ENCODE measurements around the gene TLK2.

TLK2 gene

DNA sequence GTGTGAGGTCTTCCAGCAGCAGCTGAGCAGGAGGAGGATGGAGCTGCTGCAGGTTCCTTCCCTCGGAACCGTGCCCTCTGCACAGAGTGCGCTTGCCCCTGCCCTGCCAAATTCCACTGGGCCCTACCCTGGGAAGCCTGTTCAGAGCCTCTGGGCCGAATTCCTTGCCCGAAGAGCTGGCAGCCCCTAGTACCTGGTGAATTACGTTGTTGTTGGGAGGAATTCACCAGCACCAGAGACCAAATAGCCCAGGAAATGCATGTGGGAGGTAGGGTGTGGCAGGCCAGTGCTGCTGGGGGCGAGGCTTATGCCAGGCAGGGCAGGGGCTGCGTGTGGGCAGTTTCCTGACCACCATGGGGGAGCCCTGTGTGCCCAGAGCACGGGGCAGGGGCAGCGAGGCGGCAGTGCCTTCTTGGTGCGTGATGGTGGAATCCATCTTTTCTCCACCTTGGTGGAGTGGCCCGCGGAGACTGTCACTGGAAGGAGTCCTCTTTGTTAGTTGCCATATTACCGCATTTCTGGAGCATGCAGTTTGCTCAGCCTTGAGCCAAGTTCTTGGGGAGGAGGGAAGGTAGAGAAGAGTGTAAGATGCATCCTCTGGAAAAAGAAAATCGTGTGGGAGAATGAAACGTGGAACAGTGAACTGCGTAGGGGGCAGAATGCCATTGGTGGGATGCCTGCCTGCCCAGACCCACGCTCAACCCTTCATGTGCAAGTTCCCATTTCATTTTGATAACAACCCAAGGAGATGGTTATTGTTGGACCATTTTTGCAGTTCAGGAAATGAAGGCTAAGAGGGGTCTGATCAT, 151.1 kb downstream of the TLK2 start:
- H3K9ac ChIP-seq = peak overlapping the region; percentile 79 to 91 (median 87); a peak in 21 of 22 replicates
- peaks cover 14 to 65% (median 59%) of the 10 kb centered on the region in 11 experiments; a peak in 21 of 22 replicates for H4K20me1 ChIP-seq
- peak overlapping the region in 9 of 10 experiments; percentile 77 to 97 (median 92); a peak in 17 of 20 replicates for H3K4me3 ChIP-seq

DNA sequence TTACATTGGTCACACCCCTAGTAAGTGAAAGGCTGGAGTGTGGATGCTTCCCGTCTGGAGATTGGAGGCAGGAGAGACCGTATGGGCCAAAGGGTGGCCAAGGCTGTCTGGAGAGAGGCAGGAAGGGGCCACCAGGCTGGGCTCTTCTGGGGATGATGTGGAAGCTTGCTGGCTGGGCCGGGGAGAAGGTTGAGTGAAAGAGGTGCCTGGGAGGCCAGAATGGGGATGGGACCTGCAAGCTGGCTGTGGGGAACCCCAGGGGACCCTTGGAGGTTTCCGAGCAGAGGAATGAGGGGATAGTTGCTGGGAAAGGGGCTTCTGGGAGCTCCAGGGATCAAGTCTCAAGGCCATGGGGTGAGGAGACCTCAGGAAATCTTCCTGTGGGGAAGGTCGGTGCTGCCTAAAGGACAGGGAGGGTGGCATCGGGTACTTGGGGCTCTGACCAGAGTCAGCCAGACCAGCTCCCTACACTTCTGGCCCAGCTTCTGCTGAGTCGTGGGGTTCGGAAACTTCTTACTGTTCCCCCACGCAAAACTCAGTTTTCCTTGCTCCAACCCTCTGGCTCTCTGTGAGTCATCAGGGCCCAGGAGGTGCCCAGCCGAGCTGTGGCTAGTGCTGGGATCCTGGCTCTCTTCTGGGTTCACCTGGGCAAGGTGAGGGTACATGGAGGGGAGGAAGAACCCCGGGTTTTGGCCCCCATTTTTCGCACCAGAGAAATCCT, 151.9 kb downstream of the TLK2 start:
- Histone ChIP-seq H3K27ac (peak overlapping the region in 3 of 11 experiments; percentile 7 to 15 (median 12); a peak in 2 of 22 replicates), H3K4me2 (peak overlapping the region; percentile 84 to 99 (median 97); a peak in 20 of 22 replicates), H4K20me1 (peaks cover 14 to 73% (median 66%) of the 10 kb centered on the region in 11 experiments; a peak in 21 of 22 replicates), H3K4me3 (peak overlapping the region in 4 of 10 experiments; percentile 92 to 97 (median 95); a peak in 7 of 20 replicates), H3K36me3 (peaks cover 0 to 55% (median 12%) of the 10 kb centered on the region in 11 experiments; a peak in 16 of 22 replicates), H3K27me3 (no peaks in the 10 kb centered on the region), H3K4me1 (peaks cover 46 to 86% (median 73%) of the 10 kb centered on the region in 10 experiments), H3K9ac (peak overlapping the region in 4 of 11 experiments; percentile 19 to 91 (median 54); a peak in 5 of 22 replicates), H3K9me3 (replicated peaks in 1 of 11) (no peaks in the 10 kb centered on the region)
- TF ChIP-seq Cebpa-rat (IDR thresholded peaks at IDR 0.05) = no peak

More for the DNA sequence above, 151.1 kb downstream of the TLK2 start:
- H3K27me3 ChIP-seq = no peaks in the 10 kb centered on the region
- peaks cover 0 to 48% (median 9%) of the 10 kb centered on the region in 11 experiments; a peak in 11 of 22 replicates for H3K36me3 ChIP-seq
- TF ChIP-seq Cebpa-rat (IDR thresholded peaks at IDR 0.05) = no peak
- H3K4me2 ChIP-seq = peak overlapping the region; percentile 84 to 99 (median 97)
- H3K27ac ChIP-seq = peak overlapping the region in 9 of 11 experiments; percentile 80 to 93 (median 87); a peak in 16 of 22 replicates
- H3K9me3 ChIP-seq (replicated peaks in 1 of 11) = no peaks in the 10 kb centered on the region
- peaks cover 54 to 86% (median 79%) of the 10 kb centered on the region in 10 experiments for H3K4me1 ChIP-seq

DNA sequence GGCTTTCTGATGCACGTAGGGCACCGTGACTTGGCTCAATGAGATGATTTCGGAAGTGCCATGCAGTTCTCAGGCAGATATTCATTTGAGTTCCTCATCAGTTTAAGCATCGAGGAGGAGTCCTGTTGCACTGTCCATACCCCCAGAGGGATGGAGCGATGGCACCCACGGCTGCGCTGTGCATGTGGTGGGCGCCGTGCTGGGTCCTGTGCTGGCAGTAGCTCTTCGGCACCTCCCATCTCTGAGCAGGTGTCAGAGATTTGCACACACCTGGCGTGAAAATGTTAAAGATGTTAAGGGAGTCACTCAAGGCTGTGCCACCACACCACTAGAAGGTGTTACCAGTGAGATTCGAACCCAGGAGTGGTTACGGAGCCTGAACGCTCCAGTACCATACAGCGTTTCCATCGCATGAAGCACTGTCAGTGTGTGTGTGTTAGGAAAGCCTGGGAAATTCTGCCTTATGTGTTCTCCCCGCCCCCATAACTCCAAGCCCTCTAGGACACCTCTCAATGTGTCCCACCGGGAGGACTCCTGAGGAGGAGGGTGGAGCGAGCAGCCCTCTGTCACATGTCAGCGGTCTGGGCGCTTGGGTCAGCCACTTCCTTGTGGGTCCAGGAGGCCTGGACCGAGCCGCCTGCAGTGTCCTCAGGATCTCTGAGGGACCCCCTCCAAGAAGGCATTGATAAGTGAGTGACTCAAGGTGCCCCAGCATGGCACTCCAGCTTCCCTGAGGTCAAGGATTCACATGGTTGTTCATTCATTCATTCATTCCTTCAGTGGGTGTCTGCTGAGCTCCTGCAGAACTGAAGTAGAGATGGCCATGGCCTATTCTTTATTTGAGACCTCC, 152.7 kb downstream of the TLK2 start:
- peaks cover 14 to 81% (median 70%) of the 10 kb centered on the region in 11 experiments; a peak in 21 of 22 replicates for H4K20me1 ChIP-seq
- H3K36me3 ChIP-seq = peaks cover 0 to 62% (median 12%) of the 10 kb centered on the region in 11 experiments; a peak in 16 of 22 replicates
- TF ChIP-seq Cebpa-rat (IDR thresholded peaks at IDR 0.05) = no peak
- H3K9me3 ChIP-seq (replicated peaks in 1 of 11) = no peaks in the 10 kb centered on the region
- H3K4me1 ChIP-seq = peaks cover 38 to 80% (median 66%) of the 10 kb centered on the region in 10 experiments
- H3K9ac ChIP-seq = peak overlapping the region in 3 of 11 experiments; percentile 19 to 87 (median 29); a peak in 2 of 22 replicates
- H3K27me3 ChIP-seq = no peaks in the 10 kb centered on the region
- peak overlapping the region; percentile 11 to 99 (median 97); a peak in 19 of 22 replicates for H3K4me2 ChIP-seq
- 0 out of 22 replicates have a peak overlapping the region, but pooled peaks of 1 of the 11 experiments have one; percentile 7 for H3K27ac ChIP-seq
- peak overlapping the region in 2 of 10 experiments; percentile 96 to 97; a peak in 1 of 20 replicates for H3K4me3 ChIP-seq

DNA sequence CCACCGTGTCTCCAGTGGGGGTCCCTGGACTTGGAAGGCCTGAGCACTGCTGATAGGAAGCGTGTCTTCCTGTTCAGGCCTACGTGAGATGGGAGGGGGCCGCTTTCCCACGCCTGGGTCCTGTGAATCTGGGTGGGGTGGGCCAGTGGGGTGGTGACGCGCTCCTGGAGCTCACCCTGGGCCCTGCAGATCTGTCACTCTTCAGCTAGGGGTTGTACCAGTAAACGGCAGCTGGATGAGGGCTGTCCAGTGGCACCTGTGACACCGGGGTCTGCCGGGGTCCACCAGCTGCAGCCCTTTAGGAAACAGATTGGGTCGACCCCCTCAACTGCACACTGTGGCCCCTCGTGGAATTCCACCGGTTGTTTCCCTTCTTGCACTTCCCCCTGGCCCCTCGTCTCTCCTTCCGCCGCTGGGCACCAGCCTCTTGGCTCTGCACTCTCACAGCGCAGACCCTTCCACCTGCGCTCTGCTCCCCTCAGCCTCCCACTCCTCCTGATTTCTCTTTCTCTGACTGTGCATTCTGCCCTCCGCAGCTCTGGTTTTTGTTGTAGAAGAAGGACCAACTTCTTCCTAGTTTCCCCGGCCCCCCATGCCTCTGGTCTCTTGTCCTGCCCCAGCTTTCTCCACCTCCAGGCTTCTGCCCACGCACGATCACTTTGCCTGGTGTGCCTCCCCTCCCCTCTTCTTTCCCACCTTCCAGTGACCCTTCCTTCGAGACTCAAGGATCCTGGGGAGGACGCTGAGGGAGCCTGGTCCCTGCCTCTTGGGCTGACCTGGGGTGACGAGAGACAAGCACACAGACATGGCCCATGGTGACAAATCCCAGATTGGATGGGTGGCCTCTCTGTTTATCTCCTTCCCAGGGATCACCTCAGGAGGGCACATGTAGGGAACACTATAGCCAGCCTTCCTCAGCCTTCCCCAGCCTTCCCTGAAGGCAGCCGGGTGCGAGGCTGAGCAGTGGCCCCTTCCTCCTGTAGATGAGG, 153.6 kb downstream of the TLK2 start:
- H3K27ac ChIP-seq = peak overlapping the region in 2 of 11 experiments; percentile 5 to 32; a peak in 1 of 22 replicates
- peak overlapping the region; percentile 3 to 99 (median 96); a peak in 18 of 22 replicates for H3K4me2 ChIP-seq
- H4K20me1 ChIP-seq = peaks cover 14 to 90% (median 75%) of the 10 kb centered on the region in 11 experiments; a peak in 21 of 22 replicates

DNA sequence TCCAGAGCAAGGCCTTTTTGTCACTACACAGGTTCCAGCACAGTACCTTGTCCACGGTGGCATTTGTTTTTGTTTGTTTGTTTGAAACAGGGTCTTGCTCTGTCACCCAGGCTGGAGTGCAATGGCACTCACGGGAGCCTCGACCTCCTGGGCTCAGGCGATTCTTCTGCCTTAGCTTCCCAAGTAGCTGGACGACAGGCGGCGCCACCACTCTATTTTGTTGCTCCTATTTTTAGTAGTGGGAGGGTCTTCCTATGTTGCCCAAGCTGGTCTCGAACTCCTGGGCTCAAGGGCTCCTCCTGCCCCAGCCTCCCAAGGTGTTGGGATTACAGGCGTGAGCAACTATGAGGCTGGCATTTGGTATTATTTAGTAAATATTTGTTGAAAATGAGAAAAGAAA, 159.2 kb downstream of the TLK2 start:
- Histone ChIP-seq H4K20me1 (peaks cover 0 to 99% (median 61%) of the 10 kb centered on the region in 11 experiments; a peak in 18 of 22 replicates), H3K36me3 (peaks cover 0 to 60% (median 17%) of the 10 kb centered on the region in 11 experiments; a peak in 16 of 22 replicates), H3K27ac (no peak overlapping the region), H3K27me3 (no peaks in the 10 kb centered on the region), H3K4me1 (peaks cover 5 to 68% (median 34%) of the 10 kb centered on the region in 10 experiments; a peak in 17 of 20 replicates), H3K9me3 (replicated peaks in 1 of 11) (no peaks in the 10 kb centered on the region), H3K4me2 (peak overlapping the region in 2 of 11 experiments; percentile 4 to 24; a peak in 3 of 22 replicates), H3K4me3 (no peak overlapping the region), H3K9ac (0 out of 22 replicates have a peak overlapping the region, but pooled peaks of 1 of the 11 experiments have one; percentile 29)
- TF ChIP-seq Cebpa-rat (IDR thresholded peaks at IDR 0.05) = no peak

More for the DNA sequence above, 153.6 kb downstream of the TLK2 start:
- TF ChIP-seq Cebpa-rat (IDR thresholded peaks at IDR 0.05) = no peak
- Histone ChIP-seq H3K9ac (peak overlapping the region in 2 of 11 experiments; percentile 7 to 29; a peak in 3 of 22 replicates), H3K4me3 (0 out of 20 replicates have a peak overlapping the region, but pooled peaks of 1 of the 10 experiments have one; percentile 15), H3K36me3 (peaks cover 0 to 69% (median 12%) of the 10 kb centered on the region in 11 experiments; a peak in 17 of 22 replicates), H3K4me1 (peaks cover 35 to 81% (median 66%) of the 10 kb centered on the region in 10 experiments), H3K27me3 (no peaks in the 10 kb centered on the region), H3K9me3 (replicated peaks in 1 of 11) (no peaks in the 10 kb centered on the region)

DNA sequence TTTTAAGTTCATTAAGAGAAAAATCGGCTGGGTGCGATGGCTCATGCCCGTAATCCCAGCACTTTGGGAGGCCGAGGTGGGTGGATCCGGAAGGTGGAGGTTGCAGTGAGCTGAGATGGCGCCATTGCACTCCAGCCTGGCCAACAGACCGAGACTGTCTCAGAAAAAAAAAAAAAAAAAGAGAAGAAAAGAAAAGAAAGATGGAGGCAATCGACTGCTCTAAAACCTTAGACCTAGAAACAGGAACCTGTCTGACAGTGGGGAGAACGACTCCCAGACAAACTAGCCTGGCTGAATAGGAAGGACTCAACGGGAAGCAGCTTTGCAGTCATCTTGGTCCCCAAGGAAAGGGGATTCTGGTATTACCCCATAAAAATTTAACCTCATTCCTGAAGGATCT, 162.5 kb downstream of the TLK2 start:
- Histone ChIP-seq H3K36me3 (peaks cover 3 to 60% (median 23%) of the 10 kb centered on the region in 11 experiments; a peak in 15 of 22 replicates), H3K4me3 (no peak overlapping the region), H4K20me1 (peaks cover 0 to 96% (median 38%) of the 10 kb centered on the region in 11 experiments; a peak in 16 of 22 replicates), H3K4me2 (peak overlapping the region in 4 of 11 experiments; percentile 4 to 32 (median 12); a peak in 2 of 22 replicates), H3K27ac (no peak overlapping the region), H3K27me3 (no peaks in the 10 kb centered on the region), H3K4me1 (peaks cover 5 to 47% (median 20%) of the 10 kb centered on the region in 10 experiments; a peak in 16 of 20 replicates), H3K9me3 (replicated peaks in 1 of 11) (no peaks in the 10 kb centered on the region), H3K9ac (no peak overlapping the region)
- no peak for TF ChIP-seq Cebpa-rat (IDR thresholded peaks at IDR 0.05)

Measured in BLaER1 treated with 17β-estradiol and CSF1 and Interleukin-3, amounts not matched to agents 10 nM and 100 nM (cell line).